ENCODE measurements around the gene CES1.
A peak's percentile ranks its signal among the peaks of the same experiment; 100 is the strongest.
"Not testable (repeated sequence)": the region's sequence is repeated elsewhere in the genome, so short reads cannot be mapped to it uniquely, and the experiment has no call there.

CES1 gene
- 0 reads per million in 3 experiments for total RNA-seq

DNA sequence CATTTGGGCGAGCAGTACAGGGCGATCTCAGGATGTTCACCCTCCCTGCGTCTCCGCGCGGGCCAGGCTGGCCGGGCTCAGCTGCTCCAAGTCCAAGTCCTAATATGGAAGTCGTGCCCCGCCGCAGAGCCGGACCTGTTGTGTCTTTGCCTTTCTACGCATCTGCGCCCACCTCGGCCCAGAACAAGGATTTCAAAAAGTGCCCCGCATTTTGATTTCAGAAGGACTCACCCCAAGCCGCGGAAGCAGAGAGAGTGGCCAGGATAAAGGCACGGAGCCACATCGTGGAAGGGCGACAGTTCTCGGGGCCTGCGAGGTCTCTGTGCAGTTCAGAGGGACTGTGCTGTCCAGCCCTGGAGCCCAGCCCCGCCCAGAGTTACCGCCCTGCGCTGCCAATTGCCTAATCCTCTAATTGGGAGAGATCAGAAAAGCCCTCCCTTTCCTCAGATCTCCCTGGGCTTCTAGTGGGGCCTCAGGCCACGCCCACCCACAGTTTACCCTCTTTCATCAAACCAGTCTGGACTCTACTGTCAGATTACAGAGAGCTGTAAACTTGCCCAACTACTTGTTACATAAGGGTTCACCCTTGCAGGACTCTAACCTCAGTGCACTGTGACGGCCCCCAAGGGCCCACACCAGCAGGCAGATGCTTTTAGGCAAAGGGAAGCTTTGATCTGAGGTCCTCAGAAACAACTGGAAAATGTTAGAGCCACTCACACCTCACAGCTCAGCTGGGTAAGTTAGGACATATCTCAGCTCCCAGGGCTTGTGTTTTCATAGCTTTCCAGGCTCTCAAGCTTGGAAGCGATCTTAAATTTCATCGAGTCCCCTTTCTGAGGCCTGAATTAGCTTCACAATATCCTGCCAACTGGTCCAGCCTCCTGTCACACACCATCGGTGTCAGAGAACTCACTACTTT lies at the start of gene CES1:
TSS of gene CES1 (minus strand) at position 324 of the 919 bp plus-strand sequence. CDS start at position 283, 41 bp downstream.
- no peak for DNase-seq

DNA sequence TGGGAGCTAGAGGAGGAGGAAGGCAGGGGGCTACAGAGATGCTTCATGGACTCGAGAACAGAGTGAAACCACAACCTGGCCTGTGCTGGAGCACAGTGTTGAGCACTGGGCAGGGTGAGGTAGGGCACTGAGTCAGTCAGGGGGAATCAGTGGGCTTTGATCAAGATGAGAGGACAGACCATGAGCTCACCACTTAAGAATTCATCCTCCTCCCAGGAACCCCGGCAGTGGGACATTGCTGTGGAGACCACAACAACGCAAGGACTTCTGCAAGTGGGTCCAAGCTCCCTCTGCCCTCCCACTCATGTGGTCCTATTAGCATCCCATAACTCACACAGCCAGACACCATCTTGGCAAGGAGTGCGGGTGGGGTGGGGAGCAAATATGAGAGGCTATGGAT lies 44.0 kb upstream of the CES1 start:
- no peak for DNase-seq

DNA sequence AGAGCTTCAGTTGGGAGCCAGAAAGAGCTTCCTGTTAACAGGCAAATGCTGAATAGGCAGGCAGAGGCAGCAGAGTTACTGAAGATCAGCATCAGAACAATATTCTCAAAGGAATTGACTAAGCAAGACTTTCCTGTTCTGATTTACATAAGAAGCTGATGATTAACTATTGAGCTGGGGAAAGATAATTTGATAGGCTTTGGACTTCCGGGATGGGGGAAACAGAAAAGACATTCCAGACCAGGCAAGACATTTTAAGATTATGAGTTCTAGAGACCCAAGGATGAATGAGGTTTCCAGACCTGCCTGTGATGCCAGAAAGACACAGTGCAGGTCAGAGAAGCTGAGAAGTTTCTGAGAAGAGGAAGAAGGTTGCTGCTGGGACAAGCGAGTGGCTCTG lies 42.4 kb upstream of the CES1 start, which contains the start of gene CES5A:
TSS of gene CES5A (minus strand) at position 101 of the 400 bp plus-strand sequence. CDS start 152 bp downstream, outside the sequence.
- no peak for DNase-seq

DNA sequence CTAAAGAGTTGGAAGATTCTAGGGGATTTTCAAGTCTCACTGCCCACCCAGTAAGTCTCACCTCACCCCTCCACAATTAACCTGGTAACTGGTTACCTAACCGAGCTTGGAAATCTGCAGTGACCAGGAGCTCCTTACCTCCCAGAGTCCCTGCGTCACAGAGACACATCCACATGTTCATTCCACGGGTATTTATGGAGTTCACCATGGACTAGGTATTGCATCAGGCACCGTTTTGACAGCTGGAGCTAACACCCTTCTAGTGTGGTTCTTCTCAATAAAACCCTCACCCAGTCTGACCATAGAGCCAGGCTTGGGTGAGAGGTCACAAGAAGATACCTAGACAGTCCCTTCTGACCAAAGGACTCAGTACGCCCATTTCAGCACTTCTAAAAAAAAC lies 40.2 kb upstream of the CES1 start:
- no peak for DNase-seq

DNA sequence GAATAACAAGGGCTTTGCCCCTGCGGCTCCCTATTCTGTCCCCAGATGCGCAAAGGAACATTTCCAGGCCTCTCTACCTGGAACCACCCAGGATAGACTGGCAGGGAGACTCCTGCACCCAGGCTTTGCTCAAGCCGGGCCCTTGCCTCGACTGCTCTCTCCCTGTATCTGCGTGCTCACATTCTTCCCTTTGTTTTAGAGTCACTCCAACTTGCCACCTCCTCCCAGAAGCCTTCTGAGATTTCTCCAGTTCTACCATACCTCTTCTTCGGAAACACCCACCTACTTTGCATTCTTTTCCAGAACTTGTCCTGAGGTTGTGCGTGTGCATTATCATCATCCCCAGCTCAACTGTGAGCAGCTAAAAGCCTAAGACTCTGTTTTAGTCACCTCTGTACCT lies 39.2 kb upstream of the CES1 start:
- DNase-seq: no peak

DNA sequence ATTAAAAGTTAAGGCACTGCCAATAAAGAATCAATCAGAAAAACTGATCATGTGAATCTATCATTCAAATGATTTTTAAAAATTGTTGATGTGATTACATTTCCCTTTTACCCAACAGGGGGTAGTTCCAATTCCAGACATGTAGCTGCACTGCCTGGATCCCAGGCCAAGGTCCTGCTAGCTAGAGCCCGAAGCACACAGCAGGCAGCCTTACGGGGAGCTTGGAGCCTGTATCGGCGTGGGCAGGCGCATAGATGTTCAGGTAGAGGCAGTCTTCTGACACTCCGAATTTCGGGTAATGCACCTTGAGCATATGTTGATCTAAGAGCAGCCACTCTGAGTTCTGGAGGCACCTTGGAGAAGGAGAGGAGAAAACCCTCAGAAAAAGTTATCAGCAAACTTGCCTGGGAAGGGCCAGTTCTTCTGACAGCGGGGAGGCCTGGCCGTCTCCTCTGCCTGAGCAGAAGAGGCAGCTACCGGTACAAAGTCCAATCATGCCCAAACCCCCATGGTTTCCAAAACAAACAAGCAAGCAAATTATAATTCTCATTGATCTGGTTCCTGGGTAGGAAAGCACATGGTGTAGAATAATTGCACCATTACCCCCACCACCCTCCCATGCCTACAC lies 38.6 kb upstream of the CES1 start:
- DNase-seq: no peak

DNA sequence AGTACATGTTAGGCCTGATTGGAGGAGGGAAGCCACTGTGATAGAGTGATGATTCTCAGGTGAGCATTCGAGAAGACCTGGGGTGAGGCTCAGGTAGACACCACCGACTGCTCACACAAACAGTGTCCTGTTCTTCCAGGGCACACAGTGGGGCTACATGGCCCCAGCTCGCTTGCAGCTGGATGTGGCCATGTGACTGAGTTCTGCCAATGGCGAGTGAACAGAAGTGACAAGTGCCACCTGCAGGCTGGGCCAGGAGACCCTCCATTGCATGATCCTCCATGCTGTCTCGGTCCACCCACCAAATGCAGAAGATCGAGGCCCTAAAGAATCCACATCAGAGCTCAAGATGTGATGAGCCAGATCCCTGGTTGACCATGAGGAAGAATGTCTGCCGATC lies 36.1 kb upstream of the CES1 start:
- no peak for DNase-seq

DNA sequence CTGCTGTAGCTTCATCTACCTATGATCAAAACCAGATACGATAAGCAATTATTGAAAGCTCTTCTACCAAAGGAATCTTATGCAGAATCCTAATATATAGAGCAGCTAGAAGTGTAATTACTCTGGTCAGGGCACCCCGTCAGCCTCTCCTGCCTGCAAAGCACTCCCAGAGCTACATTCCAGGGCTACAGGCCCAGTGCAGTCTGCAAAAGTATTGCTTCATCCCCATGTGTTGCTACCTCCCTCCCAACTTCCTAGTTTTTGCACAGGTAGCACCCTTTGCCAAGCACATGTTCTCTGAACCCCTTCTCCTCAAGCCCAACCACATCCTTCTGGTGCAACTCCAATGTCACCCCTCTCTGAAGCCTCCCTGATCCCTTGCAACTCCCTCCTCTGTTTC lies 35.2 kb upstream of the CES1 start:
- DNase-seq: no peak

DNA sequence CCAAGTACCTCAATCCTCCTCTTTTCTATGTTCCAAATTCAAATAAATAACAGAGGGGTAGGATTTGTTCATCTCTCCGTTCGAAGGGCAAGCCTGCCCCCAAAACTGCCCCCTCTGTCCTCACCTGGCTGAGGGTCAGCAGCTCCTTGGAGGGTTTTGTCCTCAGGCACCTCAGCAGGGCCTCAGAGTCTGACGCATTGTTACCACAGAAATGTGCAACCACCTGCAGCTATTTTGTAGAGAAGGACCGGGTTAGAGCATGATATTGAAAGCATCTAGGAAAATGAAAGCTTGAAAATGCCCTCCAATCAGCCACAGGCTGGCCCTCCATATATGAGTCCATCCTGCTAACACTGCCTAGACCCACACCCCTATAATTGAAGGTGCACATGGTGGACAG lies 28.4 kb upstream of the CES1 start:
- no peak for DNase-seq

DNA sequence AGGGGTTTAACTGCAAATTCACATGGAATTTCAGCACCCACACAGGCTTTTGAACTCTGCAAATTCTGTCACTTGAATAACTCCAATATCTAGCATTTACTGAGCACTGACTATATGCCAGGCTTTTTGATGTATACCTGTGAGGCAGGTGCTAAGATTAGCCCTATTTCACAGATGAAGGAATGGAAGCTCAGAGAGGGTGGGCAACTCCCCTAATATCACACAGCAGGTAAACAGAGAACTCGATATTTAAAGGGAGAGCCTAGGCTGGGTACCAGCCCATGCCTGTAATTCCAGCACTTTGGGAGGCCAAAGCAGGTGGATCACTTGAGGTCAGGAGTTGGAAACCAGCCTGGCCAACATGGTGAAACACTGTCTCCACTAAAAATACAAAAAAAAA lies 24.8 kb upstream of the CES1 start:
- not testable (repeated sequence) for DNase-seq

DNA sequence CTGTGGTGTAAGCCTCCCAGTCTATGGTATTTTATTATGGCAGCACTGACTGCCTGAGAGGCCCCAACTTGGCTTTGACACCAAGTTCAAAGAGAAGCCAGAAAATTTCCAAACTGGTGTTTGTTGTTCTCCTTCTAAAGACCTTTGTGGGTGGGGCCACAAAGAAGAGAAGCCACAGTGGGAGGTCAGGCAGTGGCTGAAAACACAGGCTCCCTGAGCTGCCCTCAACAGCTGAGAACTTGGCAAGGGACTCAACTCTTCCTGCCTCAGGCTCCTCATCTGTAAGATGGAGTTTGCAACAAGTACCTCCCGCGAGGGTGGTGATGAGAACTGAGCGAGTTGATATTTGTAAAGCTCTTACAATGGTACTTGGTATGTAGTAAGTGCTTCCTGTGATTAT lies 24.1 kb upstream of the CES1 start:
- no peak for DNase-seq

DNA sequence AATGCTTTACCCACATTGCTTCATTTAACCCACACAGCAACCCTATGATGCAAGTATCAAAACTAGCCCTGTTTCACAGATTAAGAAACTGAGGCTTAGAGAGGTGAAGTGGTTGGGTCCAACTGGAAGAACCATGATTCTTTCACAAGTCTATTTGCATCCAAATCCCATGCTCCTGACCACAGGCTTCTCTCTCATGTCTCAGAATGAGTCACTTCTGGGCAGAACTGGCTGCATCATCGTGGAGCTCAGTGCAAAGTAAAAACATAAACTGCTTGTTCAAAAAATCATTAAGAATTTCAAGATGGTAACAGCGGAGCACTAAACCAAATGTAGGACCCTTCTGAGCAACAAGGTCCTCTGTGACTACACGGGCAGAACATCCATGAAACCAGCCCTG lies 20.2 kb upstream of the CES1 start:
- no peak for DNase-seq

DNA sequence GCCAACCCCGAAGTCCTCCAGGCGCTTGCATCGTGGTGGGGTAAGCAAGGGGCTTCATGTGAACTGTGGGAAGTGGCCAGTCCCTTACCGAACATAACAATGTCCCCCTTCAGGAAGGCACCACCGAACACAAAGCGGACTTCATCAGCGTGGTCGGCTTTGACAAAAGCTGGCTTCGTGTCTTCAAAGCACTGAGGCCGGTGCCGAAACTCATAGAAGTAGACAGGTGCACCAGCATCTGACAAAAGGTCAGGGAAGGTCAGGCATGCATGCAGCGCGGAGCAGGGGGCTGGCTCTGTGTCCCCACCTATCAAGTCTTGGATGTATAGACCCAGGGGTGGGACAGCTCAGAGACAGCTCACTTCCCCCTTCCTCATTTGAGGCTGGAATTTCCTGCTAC lies 16.6 kb upstream of the CES1 start:
- no peak for DNase-seq

DNA sequence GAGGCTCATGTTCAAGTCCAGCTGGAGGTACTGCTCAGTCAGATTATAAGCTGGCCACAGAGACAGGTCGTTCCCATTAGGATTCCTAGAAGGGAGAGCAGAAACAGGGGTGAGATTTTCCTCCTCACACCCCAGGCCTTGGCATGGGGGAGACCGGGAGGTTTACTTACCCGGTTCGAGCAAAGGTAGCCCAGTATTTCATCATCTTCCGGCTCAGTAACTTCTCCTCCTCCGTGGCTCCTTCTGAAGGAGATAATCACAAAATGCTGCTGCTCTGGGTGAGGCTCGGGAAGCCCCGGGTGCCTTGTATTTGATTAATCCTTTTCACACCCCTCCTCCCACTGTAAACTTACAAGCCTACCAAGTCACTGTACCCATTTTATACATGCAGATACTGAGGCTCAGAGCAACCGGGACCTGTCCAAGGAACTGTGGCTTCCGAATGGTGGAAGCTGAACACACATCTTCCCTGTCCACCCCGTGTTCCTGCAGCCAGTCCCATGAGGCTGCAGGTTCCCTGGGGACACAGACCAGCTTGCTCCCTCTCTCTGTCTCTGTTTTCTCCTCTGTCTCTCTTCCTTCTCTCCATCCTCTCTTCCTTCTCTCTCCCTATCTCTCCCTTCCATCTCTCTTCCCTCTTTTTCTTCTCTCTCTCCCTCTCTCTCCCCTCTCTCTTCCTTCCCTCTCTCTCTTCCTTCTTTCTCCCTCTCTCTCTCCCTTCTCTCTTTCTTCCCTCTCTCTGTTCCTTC lies 13.9 kb upstream of the CES1 start:
- DNase-seq: no peak

DNA sequence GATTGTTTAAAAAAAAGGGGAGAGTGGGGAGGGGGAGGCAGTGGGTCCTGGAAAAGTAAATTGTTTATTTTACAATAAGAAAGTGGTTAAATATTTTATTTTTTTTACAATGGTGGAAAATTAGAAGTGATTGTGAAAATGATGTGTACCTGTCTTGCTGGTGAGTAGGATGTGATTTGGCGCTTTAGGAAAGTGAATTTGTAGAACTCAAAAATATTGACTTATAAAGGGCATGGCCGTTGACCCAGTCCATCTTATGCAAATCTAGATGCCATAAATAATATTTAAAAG lies 10.2 kb upstream of the CES1 start:
- no peak for DNase-seq

DNA sequence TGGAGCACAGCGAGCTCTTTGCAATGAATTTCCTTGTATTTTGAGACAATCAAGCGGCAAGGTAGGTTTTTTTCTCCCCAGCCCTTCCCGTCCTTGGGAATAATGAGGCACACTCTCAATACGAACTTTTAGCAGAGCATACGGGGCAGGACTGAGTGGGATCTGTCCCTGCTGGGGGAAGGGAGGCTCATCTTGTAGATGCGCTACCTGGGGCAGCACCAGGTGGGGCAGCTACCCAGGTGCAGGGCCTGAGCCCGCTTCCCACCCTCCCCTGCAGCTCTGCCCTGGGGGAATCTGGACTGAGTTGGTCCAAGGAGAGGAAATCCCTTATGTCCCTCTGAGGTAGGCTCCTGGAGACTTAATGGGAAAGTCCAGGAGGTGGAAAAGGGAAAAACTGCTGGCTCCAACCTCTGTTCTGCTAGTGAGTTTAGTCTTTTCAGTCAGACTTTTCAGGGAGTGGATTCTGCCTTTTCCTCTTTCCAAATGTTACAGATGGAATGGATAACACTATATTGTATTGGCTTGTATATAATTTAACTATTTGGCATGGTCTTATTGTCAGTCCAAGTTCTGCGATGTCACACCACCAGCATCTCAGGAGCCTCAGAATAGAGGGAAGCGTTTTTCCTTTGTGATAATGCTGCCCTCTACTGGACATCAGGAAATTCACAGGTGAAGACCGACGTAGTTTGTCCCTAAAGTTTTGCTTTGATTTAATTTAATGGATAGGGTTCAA lies 9.6 kb upstream of the CES1 start:
- peak; percentile 15 for DNase-seq

DNA sequence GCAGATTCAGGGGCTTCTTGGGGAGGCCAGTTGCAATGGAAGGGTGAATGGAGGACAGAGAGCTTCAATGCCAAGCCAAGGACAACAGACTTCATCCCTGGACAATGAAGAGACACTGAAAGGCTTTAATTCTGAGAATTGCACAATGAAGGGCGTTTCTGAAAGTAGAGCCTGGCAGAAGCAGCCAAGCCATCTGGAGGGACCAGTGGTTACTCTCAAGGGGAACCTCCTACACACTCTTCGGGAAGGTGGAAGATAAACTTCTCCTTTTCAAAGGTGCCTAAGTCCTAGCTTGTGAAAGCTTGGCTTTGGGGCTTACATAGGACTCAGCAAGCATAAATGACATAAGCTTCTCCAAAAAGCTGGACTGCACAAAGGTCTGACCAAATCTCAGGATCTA lies 6.2 kb upstream of the CES1 start:
- no peak for DNase-seq

DNA sequence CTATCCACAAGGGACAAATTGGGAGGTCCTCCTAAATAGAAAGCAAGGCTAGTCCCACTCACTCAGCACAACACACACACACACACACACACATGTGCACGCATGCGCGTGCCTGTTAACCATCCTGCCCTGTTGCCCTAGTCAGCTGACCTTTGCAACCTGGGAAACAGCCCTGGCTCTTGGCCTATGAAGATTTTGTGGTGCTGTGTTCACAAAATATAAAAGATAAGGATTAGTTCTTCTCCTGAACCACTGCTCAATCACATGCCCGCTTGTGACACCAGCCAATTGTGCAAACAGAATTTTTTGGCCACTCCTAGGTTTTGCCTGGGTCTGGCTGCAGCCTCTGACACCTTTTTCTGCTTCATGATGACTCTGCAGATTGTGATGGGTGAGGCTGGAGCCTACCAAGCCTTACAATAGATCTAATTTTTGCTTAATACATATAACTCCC lies 3.3 kb upstream of the CES1 start:
- no peak for DNase-seq

DNA sequence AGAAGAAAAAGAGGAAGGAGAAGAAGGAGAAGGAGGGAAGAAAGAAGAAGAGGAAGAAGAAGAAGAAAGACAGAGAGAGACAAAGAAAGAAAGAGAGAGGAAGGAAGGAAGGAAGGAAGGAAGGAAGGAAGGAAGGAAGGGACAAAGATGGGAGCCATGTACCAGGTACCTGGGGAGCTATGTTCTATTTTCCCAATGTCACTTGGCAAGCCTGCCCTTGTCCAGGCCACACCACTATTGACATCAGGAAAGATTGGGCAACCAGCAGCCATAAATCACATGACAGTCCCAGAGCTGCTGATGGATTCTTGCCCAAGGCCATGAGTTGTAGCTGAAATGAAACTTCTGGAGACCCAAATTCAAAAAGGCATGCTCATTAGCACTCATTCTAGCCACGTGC lies 2.7 kb upstream of the CES1 start:
- no peak for DNase-seq

DNA sequence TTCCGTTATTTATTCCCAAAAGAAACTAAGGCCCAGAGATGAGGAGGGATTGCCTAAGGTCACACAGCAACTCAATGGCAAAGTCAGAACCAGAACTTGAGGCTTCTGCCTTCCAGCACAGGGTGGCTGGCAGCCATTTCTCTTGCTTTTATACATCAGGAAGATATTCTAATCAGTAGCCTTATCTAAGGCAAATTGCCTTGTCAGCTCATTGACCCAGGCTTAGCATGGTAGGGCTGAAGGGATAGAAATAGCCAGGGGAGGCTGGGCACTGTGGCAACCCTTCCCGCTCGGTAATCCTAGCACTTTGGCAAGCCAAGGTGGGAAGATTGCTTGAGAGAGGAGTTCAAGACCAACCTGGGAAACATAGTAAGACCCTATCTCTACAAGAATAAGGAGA lies 2.3 kb upstream of the CES1 start:
- DNase-seq: not testable (repeated sequence)

DNA sequence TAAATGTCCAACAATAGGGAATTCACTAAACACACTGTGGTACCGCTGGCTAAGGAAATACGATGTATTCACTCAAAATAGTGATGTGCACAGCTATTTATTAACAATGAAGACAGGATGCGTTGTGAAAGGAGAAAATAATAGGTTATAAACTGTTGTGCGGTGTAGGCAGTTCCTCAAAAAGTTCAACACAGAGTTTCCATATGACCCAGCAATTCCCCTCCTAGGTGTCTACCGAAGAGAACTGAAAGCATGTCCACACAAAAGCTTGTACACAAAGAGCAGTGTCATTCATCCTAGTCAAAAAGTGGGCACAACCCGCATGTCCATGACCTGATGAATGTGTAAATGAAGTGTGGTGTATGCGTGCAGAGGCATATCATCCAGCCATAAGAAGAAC lies 1.2 kb upstream of the CES1 start:
- DNase-seq: no peak

DNA sequence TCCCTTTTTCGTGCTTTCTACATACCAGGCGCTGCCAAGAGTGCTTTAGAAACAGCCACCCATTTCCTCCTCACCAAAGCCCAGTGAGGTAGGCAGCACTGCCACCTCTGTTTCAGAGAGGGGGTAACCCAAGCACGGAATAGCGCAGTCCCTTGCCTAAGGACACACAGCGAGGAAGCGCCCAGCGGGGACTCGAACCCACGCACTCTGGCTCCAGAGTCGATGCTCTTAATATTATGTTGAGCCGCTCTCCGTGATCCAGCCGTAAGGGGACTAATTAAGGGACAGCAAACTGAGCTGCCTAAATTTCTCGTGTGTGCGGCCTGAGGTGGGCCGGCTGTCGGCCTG lies 497 bp downstream of the CES1 start:
- DNase-seq: no peak

DNA sequence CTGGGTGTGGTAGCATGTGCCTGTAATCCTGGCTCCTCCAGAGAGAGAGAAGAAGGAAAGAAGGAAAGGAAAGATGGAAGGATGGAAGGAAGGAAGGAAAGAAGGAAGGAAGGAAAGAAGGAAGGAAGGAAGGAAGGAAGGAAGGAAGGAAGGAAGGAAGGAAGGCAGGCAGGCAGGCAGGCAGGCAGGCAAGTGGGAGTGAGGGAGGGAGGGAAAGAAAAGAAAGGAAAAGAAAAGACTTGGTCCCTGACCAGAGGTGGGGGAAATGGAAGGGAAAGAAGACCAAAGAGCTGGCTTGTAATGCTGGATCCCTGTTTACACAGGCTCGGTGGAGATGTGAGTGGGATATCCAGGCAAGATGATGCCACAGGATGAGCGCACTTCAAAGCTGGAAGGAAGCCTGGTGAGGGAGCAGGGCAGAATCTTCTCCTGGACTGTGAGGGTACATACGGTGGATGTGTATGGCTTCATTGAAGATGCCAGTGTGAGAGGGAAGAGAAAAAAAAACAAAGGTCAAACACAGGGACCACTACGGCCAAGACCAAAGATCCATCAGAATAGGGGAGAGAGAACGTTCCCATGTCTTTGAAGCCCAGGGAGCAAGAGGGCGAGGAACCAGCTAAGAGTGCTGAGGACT lies 2.1 kb downstream of the CES1 start:
- no peak for DNase-seq
